NCI-H187 treated with DMSO at 0.1 percent for 48 hours (cell line): Measurements from ENCODE around the gene BTBD17.

Source experiments
- DNase-seq: peaks from one replicate; lab custom pipeline; 2025; lab: John Stamatoyannopoulos, UW

BTBD17 gene

DNA sequence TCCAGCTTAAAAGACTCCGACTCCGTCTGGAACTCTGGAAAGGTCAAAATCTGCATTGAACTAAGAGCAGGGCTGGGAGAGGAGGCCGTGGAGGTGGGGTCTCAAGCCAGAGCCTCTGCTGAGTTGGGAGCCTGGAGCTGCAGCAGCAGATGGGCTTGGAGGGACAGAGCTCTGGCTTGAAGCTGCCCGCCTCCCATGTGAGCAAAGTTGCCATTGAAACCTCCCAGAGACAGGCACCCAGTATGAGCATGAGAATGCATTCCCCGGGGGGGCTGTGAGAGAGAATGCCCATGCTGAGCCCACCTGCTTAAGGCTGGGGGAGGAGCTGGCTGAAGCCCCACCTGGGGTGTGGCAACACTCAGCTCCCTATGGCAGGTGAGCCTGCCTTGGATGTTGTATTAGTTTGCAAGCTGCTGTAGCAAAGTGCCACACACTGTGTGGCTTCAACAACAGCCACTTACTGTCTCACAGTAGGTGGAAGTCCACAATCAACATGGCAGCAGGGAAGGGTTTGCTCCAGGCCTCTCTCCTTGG lies 26.1 kb downstream of the BTBD17 start:
- no peak for DNase-seq

DNA sequence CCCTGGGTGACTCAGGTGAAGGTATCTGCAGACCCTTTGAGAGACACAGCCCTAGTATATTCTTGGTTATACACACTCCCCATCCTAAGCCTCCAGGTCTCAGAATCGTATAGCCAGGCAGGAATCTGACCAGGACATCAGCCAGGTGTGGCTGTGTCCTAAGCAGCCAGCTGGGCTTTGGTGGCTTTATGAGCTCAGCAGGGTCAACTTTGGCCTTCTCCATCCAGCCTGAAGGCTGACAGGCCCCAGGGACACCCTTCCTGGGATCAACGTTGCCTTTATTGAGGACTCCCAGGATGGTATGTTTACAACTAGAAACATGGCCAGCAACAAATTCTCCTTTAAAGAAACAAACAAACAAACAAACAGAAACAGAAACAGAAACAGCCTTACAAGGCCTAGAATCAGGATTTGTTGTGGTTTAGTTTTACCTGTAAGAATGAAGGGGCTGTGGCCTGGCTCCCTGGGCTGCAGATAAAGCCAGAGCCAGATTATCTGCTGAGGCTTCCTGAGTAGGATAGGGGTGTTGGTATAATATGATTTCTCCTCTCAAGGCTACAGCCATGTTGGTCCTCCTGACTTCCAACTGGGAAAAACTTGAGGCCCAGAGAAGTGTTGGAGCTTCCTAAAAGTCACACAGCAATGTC lies 27.2 kb downstream of the BTBD17 start:
- DNase-seq: no peak

DNA sequence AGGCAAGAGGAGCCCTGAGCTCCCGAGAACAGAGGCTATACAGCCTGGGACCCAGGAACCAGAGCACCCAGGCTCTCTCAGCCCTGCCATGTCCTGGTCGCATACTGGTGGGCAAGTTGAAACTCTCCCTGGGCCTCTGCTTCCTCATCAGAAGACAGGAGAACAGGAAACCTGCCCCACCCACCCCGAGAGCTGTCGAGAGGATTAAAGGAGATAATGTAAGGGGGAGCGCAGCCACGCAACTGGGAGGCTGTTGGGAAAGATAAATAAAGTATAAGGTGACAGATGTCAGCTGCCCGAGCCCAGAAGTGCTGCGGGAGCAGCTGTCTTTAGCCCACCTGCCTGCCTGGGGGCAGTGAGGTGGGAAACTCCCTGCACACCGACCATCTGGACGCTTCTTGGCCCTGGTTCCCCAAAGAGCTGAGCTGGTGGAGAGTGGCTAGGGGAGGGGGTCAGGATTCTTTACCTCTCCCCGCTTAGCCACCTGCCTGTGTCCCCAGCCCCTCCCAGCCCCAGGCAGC lies 28.8 kb downstream of the BTBD17 start:
- DNase-seq: peak; percentile 73

DNA sequence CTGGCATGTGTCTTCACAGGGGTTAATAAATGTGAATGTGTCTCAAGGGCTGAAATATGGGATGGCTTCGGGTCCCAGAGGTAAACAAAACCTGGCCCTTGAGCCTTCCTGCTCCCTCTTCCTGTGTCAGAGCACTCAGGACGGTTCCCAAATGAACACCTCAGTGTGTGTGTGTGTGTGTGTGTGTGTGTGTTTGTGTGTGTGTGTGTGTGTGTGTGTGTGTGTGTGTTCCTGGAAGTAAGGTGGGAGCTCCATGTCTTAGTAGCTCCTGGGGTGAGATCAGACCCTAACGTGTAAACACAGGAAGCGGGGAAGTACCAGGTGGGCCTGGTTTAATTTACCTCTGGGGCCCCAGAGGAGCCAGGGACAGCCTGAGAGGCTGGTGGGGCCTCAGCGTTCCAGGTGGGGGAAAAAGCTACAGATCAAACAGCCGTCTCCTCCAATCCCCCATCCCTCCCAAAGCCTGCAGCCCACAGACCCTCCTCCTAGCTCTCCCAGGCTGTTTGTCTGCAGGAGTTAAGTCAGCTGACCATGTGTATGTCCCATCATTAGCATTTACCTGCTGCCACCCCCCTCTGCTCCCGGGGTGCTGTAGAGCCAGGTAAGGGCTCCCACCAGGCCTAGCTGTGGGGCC lies 29.5 kb downstream of the BTBD17 start:
- DNase-seq: no peak

DNA sequence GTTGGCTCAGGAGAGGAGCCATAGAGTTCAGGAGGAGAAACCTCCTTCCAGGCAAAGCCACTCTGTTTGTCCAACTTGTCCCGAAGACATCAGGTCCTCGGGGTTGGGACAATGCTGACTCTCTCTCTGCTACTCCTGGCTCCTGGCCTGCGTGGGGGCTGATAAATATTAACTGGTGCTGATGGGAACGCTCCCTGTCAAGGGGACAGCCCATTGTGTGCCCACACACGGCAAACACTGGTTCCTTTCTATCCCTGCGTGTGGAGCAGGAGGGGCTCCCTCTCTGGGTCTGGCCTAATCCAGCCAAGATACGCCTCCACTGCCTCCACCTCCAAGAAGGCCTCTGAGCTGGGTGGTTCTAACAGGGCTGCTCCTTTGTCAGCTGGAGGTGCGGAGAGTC lies 31.2 kb downstream of the BTBD17 start:
- no peak for DNase-seq

DNA sequence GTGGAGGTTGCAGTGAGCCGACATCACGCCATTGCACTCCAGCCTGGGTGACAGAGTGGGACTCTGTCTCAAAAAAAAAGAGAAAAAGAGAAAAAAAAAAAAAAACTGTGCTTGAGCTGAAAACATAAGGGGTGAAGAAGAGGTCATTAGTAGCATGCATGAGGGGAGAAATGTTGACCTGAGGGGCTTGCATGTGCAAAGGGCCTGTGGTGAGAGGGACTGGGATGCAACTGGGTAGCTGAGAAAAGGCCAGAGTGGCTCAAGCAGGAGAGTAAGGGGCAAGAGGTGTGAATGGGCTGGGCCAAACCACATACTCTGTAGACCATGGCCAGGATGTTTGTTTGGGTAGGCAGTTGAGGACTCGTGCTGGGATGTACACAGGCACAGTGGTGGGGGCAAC lies 32.3 kb downstream of the BTBD17 start:
- DNase-seq: no peak

DNA sequence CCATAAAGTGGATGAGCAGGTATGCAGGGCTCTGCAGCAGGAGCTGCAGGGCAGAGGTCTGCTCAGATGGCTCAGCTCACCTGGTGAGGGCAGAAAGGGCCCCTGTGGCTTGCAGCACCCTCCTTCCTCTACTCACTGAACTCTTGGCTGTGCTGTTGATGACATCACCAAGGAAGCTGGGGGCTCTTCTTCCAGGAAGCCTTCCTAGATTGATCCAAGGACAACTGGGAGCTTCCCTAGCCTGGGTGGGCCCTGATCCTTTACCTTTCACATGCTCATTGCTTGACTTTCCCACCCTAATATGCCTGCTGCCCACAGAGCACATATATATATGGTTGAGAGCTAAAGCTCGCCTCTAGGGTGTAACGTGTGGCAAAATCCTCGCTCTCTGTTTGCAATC lies 33.2 kb downstream of the BTBD17 start:
- DNase-seq: no peak

DNA sequence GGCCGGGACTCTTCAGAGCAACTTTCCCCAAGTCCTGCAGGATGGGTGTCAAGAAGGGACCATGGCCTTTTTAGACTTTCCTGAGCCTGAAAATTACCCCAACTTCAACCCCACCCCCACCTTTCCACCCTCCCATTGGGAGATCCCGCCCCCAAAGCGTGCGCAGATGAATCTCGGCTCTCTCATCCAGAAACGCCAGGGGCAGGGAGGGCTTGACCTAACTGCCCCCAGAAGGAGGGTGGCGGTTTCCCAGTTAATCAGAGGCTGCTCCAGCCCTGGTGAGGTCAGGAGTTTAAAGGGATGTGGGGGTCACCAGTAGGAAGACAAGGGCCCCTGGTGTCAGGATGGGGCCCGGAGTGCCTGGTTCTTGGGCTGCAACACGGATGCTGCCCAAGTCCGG lies 35.2 kb downstream of the BTBD17 start:
- no peak for DNase-seq

DNA sequence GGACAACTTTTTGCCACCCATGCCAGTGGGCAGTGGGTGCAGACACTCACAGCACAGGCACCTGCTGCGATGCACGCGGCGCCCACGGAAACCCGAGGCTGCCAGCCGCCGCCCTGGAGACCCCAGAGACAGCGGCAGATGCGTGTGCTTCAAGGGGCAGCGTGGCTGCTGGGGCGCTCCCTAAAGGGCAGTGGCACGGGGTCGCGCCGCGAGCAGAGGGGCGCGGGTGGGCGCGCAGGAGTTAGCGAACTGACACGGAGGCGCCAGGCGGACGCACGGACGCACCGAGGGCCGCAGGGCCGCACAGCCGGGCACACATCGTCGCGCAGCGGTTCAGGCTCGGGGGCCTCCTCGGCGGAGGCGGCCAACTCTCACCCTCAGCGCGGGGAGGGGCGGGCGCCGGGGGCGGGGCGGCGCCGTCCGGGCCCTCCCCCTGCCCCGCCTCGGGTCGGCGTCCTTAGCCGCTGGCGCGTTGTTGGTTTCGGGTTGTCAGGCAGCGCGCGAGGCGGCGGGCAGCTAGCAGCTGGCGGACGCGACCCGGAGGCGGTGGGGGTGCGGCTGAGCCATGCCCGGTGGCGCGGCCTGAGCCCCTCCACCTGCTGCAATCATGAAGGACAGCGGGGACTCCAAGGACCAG lies 35.8 kb downstream of the BTBD17 start, which contains the start of gene KIF19:
Gene KIF19, plus strand, starts transcription at position 484 of the 637 bp plus-strand sequence. Its CDS starts 124 bp downstream, at position 608.
- no peak for DNase-seq

DNA sequence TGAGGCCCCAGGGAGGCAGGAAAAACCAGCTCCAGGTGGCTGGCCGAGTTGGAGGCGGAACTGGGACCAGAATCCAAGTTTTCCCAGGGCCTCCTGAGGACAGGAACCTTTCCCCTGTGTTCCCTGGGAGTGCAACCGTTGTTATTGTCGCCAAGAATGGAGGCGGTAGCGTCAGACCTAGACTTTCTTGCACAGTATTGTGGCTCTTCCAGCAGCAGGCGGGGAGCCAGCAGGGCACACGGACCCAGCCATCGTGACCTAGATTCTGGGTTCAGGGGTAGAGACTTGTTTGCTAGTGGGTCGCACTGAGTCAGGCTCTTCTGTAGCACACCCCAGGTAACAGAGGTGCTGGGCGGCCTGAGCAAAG lies 36.3 kb downstream of the BTBD17 start:
- no peak for DNase-seq

DNA sequence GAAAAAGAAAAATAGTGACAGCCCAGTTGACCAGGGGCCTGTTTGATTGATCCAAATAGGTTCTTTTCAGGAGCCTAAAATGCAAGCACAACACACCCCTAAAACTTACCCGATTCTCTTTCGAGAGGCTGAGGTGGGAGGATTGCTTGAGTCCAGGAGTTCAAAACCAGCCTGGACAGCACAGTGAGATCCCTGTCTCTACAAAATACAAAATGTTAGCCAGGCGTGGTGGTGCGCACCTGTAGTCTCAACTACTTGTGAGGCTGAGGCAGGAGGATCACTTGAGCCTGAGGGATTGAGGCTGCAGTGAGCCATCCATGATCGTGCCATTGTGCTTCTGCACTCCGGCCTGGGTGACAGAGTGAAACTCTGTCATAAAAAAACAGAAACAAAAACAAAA lies 37.1 kb downstream of the BTBD17 start:
- DNase-seq: no peak

DNA sequence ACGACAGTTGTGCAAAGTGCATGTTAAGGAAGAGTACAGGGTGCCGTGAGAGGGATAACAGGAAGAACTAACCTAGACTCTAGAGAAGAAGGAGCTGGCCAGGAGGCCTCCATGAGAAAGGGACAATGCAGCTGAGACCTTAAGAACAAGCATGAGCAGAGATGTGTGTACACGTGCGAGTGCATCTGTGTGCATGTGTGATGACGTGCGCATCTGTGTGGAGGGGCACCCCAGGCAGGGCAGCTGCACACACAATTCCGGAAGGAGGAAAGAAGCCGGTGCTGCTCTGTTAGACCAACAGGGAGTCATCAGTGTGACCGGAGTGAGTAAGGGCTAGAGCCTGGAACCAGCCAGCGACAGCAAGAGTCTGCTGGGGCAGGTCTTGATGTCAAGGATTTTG lies 43.3 kb downstream of the BTBD17 start:
- no peak for DNase-seq

DNA sequence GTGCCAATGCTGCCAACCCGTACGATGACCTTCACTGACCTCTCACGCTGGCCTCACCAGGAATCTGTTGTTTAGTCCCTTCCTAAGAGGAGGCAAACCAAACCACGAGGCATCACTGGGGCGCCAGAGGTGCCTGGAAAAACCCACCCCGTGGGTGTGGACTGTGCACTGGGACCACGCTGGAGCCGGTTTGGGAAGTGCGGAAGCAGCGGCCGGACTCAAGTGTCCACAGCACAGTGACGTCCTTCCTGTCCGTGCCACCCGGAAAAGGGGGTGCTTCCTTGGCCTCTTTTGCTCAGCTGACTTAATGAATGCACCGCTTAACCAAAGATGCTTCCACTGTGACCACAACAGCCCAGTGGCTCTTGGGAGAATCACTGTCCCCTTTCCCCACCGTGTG lies 44.6 kb downstream of the BTBD17 start:
- DNase-seq: no peak

DNA sequence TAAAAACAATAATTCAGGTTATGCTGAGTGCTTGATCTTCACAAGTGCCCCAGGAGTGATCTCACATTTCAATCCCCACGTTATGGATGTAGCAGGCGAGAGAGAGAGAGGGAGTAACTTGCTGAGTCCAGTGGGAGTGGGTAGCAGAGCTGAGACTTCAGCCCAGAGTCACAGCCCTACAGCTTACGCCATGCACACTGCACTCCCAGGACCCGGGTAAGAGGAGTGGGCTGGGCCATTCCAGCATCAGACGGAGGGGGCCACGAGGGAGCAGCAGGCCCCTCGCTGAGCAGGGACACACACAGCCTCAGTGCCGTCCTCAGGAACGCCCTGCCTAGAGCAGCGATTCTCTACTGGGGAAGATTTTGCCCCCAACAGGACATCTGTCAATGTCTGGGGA lies 45.4 kb downstream of the BTBD17 start:
- peak; percentile 74 for DNase-seq

DNA sequence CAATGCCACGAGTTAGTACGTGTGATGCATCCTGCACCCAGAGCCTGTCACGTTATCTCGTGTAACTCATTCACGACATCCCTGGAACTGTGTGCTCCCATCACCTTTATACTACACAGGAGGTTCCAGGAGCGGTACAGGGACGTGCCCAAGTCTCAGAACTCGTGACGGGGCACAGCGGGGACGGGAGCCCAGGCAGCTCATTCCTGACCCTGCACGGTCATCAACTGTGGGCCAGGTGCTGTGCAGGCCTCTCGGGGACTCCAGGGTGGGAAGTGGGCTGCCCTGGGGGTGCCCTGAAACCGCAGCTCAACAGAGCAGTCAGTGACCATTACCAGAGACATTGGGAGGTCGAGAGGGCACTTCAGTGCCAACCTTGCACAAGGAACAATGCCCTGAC lies 46.8 kb downstream of the BTBD17 start:
- no peak for DNase-seq

DNA sequence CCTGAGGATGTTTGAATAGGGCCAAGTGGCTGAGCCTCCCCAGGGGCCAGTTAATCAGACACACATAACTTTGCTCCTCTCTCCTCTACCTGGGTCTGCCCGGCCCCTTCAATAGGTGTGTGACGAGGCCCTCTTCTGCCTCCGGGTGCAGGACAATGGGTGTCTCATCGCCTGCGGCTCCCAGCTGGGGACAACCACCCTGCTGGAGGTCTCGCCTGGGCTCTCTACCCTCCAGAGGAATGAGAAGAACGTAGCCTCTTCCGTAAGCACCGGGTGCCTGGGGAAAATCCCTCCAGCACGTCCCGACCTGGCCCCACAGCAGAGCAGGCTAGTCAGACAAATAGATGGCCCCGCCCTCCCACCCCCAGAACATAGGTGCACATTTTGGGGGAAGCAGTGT lies 51.8 kb downstream of the BTBD17 start:
- no peak for DNase-seq

DNA sequence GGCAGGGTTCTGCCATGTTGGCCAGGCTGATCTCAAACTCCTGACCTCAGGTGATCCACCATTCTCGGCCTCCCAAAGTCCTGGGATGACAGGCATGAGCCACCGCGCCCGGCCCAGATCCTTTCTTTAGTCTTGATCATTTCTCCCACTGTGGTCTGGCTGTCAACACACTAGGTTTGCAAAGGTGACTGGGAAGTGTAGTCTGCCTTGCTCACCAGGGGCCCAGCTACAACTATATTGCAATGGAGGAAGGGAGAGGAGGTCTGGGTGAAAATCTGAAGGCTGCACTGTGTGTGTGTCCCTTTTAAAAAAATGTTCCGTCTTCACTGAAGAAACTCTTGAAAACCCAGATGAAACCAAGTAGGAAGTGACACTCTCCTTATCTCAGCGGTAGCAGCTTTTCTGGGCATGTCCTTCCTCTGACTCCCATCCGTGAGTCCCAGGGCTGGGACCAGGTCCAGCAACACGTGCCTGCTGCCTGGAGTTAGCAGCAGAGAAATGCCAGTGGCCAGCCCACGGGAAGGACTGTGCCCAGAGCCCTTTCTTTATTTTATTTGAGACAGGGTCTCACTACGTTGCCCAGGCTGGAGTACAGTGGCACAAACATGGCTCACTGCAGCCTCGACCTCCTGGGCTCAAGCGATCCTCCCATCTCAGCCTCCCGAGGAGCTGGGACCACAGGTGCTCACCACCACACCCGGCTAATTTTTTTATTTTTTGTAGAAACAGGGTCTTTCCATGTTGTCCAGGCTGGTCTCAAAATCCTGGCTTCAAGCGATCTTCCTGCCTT lies 53.5 kb downstream of the BTBD17 start:
- no peak for DNase-seq
